Parathyroid adenoma (tissue), 2 donors: ENCODE measurements around the gene PRSS22.
A peak's percentile ranks its signal among the peaks of the same experiment; 100 is the strongest.

Experiments used
- H2AFZ ChIP-seq: fragments of 300-600 bp; sonication (generic); one replicate; pipeline ENCODE4 v1.7.0; 2017; ENCODE audit warnings: antibody characterized with exemption, mild to moderate bottlenecking
- H3K27ac ChIP-seq: fragments of 300-600 bp; sonication (generic); one replicate; pipeline ENCODE4 v1.7.0; 2017
- H3K27me3 ChIP-seq: fragments of 300-600 bp; sonication (generic); one replicate; pipeline ENCODE4 v1.7.0; 2017; ENCODE audit warnings: low read length; ENCODE audit not compliant: control insufficient read depth, insufficient read depth
- H3K36me3 ChIP-seq: fragments of 300-600 bp; sonication (generic); one replicate; pipeline ENCODE4 v1.7.0; 2017; ENCODE audit warnings: low read length; ENCODE audit not compliant: control insufficient read depth, insufficient read depth
- H3K4me1 ChIP-seq: fragments of 300-600 bp; sonication (generic); one replicate; pipeline ENCODE4 v1.7.0; 2017; ENCODE audit warnings: control low read depth
- H3K4me2 ChIP-seq: fragments of 300-600 bp; sonication (generic); one replicate; pipeline ENCODE4 v1.7.0; 2017; ENCODE audit warnings: low read length
- H3K4me3 ChIP-seq: fragments of 300-600 bp; sonication (generic); one replicate; pipeline ENCODE4 v1.7.0; 2017; ENCODE audit warnings: low read depth, low read length
- H3K79me2 ChIP-seq: fragments of 300-600 bp; sonication (generic); one replicate; pipeline ENCODE4 v1.7.0; 2017; ENCODE audit warnings: control low read depth
- H3K9ac ChIP-seq: fragments of 300-600 bp; sonication (generic); one replicate; pipeline ENCODE4 v1.7.0; 2017; ENCODE audit warnings: mild to moderate bottlenecking
- H3K9me3 ChIP-seq: fragments of 300-600 bp; sonication (generic); one replicate; pipeline ENCODE4 v1.7.0; 2017; ENCODE audit warnings: low read length; ENCODE audit not compliant: control insufficient read depth
- CTCF ChIP-seq: fragments of 300-600 bp; sonication (generic); IDR thresholded peaks from one replicate; pipeline ENCODE4 v1.7.0; 2017; ENCODE audit warnings: antibody characterized with exemption, mild to moderate bottlenecking
- donor health status: primary hyperparathyroidism.

Gene PRSS22

GRCh38 chr16:2895813-2896212 is 37.8 kb upstream of the PRSS22 start:
- H3K9me3 ChIP-seq, result no peaks in the 10 kb centered on the region
- no peaks in the 10 kb centered on the region for H3K27me3 ChIP-seq
- peaks cover 2% of the 10 kb centered on the region for H3K4me1 ChIP-seq
- no peaks in the 10 kb centered on the region for H3K36me3 ChIP-seq
- no peak overlapping the region for H3K27ac ChIP-seq
- H3K79me2 ChIP-seq, result peaks cover 7% of the 10 kb centered on the region
- no peak overlapping the region for H3K9ac ChIP-seq
- no peak for TF ChIP-seq CTCF
- H3K4me3 ChIP-seq, result no peak overlapping the region
- no peak overlapping the region for H3K4me2 ChIP-seq
- H2AFZ ChIP-seq, result no peak overlapping the region

GRCh38 chr16:2894231-2894630 is 36.3 kb upstream of the PRSS22 start:
- no peaks in the 10 kb centered on the region for H3K36me3 ChIP-seq
- TF ChIP-seq CTCF, result no peak
- no peaks in the 10 kb centered on the region for H3K9me3 ChIP-seq
- H3K4me3 ChIP-seq, result no peak overlapping the region
- peaks cover 12% of the 10 kb centered on the region for H3K79me2 ChIP-seq
- H3K9ac ChIP-seq, result no peak overlapping the region
- H3K4me1 ChIP-seq, result peaks cover 2% of the 10 kb centered on the region
- H3K27ac ChIP-seq, result no peak overlapping the region
- no peak overlapping the region for H2AFZ ChIP-seq
- H3K4me2 ChIP-seq, result no peak overlapping the region
- H3K27me3 ChIP-seq, result no peaks in the 10 kb centered on the region

GRCh38 chr16:2884041-2884451 is 26.1 kb upstream of the PRSS22 start:
- Histone ChIP-seq H3K4me2 (peak overlapping the region; percentile 86), H3K27me3 (no peaks in the 10 kb centered on the region), H3K36me3 (no peaks in the 10 kb centered on the region), H3K9ac (no peak overlapping the region), H3K4me3 (peak overlapping the region; percentile 90), H2AFZ (peak overlapping the region; percentile 69), H3K27ac (peak overlapping the region; percentile 90), H3K79me2 (peaks cover 9% of the 10 kb centered on the region), H3K4me1 (peaks cover 5% of the 10 kb centered on the region), H3K9me3 (no peaks in the 10 kb centered on the region)
- TF ChIP-seq CTCF, result no peak

- Histone ChIP-seq H2AFZ (peak overlapping the region; percentile 69), H3K27me3 (no peaks in the 10 kb centered on the region), H3K9ac (peak overlapping the region; percentile 67), H3K4me3 (peak overlapping the region; percentile 90), H3K4me2 (peak overlapping the region; percentile 86), H3K36me3 (no peaks in the 10 kb centered on the region), H3K27ac (peak overlapping the region; percentile 90), H3K4me1 (peaks cover 5% of the 10 kb centered on the region), H3K79me2 (peaks cover 7% of the 10 kb centered on the region), H3K9me3 (no peaks in the 10 kb centered on the region)
- no peak for TF ChIP-seq CTCF
These were observed 25.5 kb upstream of the PRSS22 start for GRCh38 chr16:2883458-2883908.
